Measurements from ENCODE around the gene DOCK4. TPM values are rescaled to one million over a fixed set of nuclear protein-coding genes. Genes with fewer than 3 reads are reported as not detected.

DOCK4 gene
- total RNA-seq, 6 experiments from 2014 or later = 9.4 to 29.9 (median 22.8) TPM

DNA sequence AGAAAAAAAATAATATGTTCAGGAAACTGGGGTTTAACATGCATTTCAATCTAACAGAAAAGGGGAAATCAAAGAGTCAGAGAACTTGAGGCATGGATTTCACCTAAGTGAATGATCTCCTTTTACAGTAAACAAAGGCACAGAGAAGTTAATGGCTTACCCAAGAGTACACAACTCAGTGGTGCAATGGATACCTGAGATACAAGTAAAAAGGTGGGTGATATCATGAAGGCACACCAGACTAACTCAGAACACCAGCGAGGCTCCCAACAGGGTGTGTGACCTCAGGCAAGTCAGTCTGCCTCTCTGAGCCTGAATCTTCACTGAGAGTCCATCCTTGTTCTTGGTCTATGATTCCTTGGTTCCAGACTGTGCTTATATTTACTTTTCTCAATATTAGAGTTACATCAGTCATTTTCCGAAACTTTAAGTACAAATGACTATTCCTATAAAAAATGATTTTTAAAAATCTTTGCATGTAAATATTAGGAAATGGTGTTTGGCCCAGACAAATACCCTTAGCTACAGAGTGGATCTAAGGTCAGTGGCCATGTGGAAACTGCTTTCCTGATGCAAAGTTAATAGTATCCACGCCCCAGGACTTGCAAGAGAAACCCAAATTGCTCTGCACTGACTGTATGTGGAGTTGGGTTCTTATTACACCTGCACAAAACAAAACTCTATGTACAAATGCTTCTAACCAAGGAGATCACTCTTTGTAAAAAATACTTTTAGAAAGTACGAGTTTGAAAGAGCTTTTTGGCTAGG, 361.1 kb downstream of the DOCK4 start:
- no peak for TF ChIP-seq POLR2A (IDR thresholded peaks at IDR 0.05)
- TF ChIP-seq, protein P1, sequence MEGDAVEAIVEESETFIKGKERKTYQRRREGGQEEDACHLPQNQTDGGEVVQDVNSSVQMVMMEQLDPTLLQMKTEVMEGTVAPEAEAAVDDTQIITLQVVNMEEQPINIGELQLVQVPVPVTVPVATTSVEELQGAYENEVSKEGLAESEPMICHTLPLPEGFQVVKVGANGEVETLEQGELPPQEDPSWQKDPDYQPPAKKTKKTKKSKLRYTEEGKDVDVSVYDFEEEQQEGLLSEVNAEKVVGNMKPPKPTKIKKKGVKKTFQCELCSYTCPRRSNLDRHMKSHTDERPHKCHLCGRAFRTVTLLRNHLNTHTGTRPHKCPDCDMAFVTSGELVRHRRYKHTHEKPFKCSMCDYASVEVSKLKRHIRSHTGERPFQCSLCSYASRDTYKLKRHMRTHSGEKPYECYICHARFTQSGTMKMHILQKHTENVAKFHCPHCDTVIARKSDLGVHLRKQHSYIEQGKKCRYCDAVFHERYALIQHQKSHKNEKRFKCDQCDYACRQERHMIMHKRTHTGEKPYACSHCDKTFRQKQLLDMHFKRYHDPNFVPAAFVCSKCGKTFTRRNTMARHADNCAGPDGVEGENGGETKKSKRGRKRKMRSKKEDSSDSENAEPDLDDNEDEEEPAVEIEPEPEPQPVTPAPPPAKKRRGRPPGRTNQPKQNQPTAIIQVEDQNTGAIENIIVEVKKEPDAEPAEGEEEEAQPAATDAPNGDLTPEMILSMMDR (IDR thresholded peaks at IDR 0.05) = no peak
- ATAC-seq = peak; percentile 21 to 79 (median 48)
- Histone ChIP-seq H3K36me3 (peaks cover 0 to 11% (median 3%) of the 10 kb centered on the region in 4 donors), H3K27me3 (no peaks in the 10 kb centered on the region), H3K9me3 (no peaks in the 10 kb centered on the region), H3K4me3 (no peak overlapping the region), H3K27ac (no peak overlapping the region), H3K4me1 (peaks cover 0 to 10% (median 0%) of the 10 kb centered on the region in 4 donors)
- no peak for DNase-seq
- 72% methylated on average over 4 of the region's 4 CpGs for WGBS (ENCODE audit: insufficient coverage, low coverage, low lambda C conversion rate, missing lambda C conversion rate)
- intact Hi-C loops (cut with DNase I) = no loop called here

DNA sequence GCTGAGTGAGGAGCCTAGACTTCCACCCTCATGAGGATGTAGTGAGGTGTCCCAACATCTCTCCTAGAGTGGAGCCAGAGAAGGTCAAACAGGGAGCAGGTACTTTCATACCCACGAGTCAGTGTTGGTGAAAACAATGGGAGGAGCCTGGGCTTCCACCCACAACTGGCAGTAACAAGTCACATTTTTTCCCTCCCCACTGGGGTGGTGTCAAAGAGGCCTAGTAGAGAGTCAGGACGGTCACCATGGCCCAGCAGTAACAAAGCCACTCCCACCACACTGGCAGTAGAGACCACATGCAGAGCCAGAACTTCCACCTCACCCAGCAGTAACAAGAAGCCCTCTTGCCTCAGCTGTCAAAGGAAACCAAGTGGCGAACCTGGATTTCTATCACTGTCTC, 363.7 kb downstream of the DOCK4 start:
- Histone ChIP-seq H3K27ac (no peak overlapping the region), H3K9me3 (no peaks in the 10 kb centered on the region), H3K4me1 (peaks cover 0 to 10% (median 0%) of the 10 kb centered on the region in 4 donors), H3K4me3 (no peak overlapping the region), H3K36me3 (peaks cover 0 to 9% (median 3%) of the 10 kb centered on the region in 4 donors), H3K27me3 (no peaks in the 10 kb centered on the region)
- WGBS (ENCODE audit: insufficient coverage, low coverage, low lambda C conversion rate, missing lambda C conversion rate) = 75% methylated on average over 2 of the region's 3 CpGs
- intact Hi-C loops (cut with DNase I) = no loop called here
- DNase-seq (no peak), ATAC-seq (no peak)
- TF ChIP-seq, protein P1 (IDR thresholded peaks at IDR 0.05) = no peak
- TF ChIP-seq POLR2A (IDR thresholded peaks at IDR 0.05) = no peak

DNA sequence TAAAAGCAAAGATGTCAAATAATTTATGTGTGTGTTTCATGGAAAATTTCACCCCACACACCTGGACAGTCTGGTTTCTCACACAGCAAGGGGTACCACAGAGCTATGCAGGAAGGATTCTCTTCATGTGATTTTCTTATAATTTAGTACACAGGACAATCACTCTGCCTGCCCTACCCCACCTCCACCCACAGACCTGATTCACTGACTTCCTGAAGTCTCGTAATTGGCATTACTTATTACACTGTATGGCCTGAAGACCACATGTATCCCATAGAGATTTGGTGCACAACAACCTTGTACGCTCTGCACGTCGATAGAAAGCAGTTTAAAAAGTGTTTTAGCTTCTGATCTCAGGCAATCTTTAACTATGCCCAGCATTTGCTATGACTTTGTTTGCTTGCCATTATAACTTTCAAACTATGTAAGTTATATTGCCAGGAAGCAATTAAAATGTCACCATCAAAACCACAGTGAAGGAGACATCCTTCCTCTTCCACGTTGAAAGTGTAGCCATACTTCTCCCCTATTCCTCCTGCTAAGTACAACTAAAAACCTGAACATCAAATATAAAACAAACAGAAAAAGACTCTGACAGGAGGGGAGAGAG, 364.5 kb downstream of the DOCK4 start:
- intact Hi-C loops (cut with DNase I) = no loop called here
- DNase-seq = no peak
- Histone ChIP-seq H3K27me3 (no peaks in the 10 kb centered on the region), H3K4me3 (no peak overlapping the region), H3K4me1 (peaks cover 0 to 10% (median 0%) of the 10 kb centered on the region in 4 donors), H3K36me3 (peaks cover 0 to 3% (median under 1%) of the 10 kb centered on the region in 4 donors), H3K9me3 (no peaks in the 10 kb centered on the region), H3K27ac (no peak overlapping the region)
- TF ChIP-seq, protein P1 (IDR thresholded peaks at IDR 0.05) = no peak
- TF ChIP-seq POLR2A (IDR thresholded peaks at IDR 0.05) = no peak
- no peak for ATAC-seq
- WGBS (ENCODE audit: insufficient coverage, low coverage, low lambda C conversion rate, missing lambda C conversion rate) = 73% methylated on average over 5 of the region's 5 CpGs

DNA sequence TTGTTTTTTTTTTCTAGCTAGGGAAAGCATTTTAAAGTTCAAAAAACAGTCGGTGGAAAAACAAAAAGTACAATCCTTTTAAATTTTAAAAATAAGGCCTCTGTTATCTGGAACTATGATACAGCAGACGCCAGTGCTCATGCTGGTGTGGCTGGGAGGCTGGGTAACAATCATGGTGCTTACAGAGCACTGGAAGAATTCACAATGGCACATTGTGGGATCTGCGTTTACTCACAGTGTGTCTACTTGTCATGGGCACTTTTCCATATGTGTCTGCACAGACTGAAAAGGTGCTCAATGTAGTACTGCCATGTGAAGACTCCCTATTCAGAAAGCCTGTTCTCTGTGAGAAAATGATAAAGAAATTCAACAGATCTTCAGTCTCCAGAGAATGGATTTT, 365.7 kb downstream of the DOCK4 start:
- Histone ChIP-seq H3K9me3 (no peaks in the 10 kb centered on the region), H3K4me1 (peaks cover 0 to 9% (median 0%) of the 10 kb centered on the region in 4 donors), H3K4me3 (no peak overlapping the region), H3K27me3 (no peaks in the 10 kb centered on the region), H3K36me3 (no peaks in the 10 kb centered on the region), H3K27ac (no peak overlapping the region)
- no peak for DNase-seq
- 81% methylated on average over 3 of the region's 3 CpGs for WGBS (ENCODE audit: insufficient coverage, low coverage, low lambda C conversion rate, missing lambda C conversion rate)
- ATAC-seq = no peak
- intact Hi-C loops (cut with DNase I) = no loop called here
- TF ChIP-seq, protein P1 (IDR thresholded peaks at IDR 0.05) = no peak
